Kidney (tissue), 14 donors: ENCODE results near the gene TNRC18. TPM values are rescaled to one million over a fixed set of nuclear protein-coding genes. Genes with fewer than 3 reads are reported as not detected.

Experiments
- DNase-seq, 5 donors: peaks; one replicate each; pipeline ENCODE4 v3.0.0-alpha.2; 2013 to 2020
- FAIRE-seq: peaks from 2 replicates; lab custom pipeline; 2012; peaks lifted over from hg19 to GRCh38; lab: Jason Lieb, UNC
- H3K27ac ChIP-seq, 2 donors: one replicate each; pipeline ENCODE4 v1.7.0; 2013; ENCODE audit warnings: low read depth in 2 of 2, low read length in 2 of 2, inconsistent platforms in 1 of 2
- H3K27me3 ChIP-seq: one replicate; pipeline ENCODE4 v1.7.1; 2013; ENCODE audit warnings: low read length, inconsistent platforms; ENCODE audit not compliant: control insufficient read depth, insufficient read depth
- H3K36me3 ChIP-seq, 3 donors: one replicate each; pipeline versions ENCODE4 v1.7.0 to v1.7.1; 2013; ENCODE audit warnings: low read length in 3 of 3, control low read depth in 1 of 3, inconsistent platforms in 1 of 3; ENCODE audit not compliant: insufficient read depth in 3 of 3, control insufficient read depth in 2 of 3
- H3K4me1 ChIP-seq, 3 donors: one replicate each; pipeline versions ENCODE4 v1.7.0 to v1.7.1; 2013; ENCODE audit warnings: low read length in 3 of 3, inconsistent platforms in 1 of 3, low read depth in 1 of 3; ENCODE audit not compliant: control insufficient read depth in 2 of 3, insufficient read depth in 2 of 3
- H3K4me3 ChIP-seq, 3 donors: one replicate each; pipeline versions ENCODE4 v1.7.0 to v1.8.1; 2013; ENCODE audit warnings: low read length in 3 of 3, control low read depth in 1 of 3, inconsistent platforms in 1 of 3
- H3K9ac ChIP-seq, 3 donors: one replicate each; pipeline versions ENCODE4 v1.7.0 to v1.7.1; 2013; ENCODE audit warnings: low read length in 3 of 3, control low read depth in 1 of 3, inconsistent platforms in 1 of 3
- H3K9me3 ChIP-seq, 3 donors: one replicate each; pipeline versions ENCODE4 v1.7.0 to v1.7.1; 2013; ENCODE audit warnings: low read length in 3 of 3, control low read depth in 1 of 3, inconsistent platforms in 1 of 3; ENCODE audit not compliant: control insufficient read depth in 2 of 3, insufficient read depth in 1 of 3
- CTCF ChIP-seq: IDR thresholded peaks from 3 replicates; pipeline ENCODE4 v1.5.1; 2012; ENCODE audit warnings: mild to moderate bottlenecking, moderate library complexity, borderline replicate concordance; ENCODE audit not compliant: insufficient read depth; ENCODE audit errors: extremely low read depth
- intact Hi-C: fragments of 100-400 bp; cut with DNase I; formaldehyde crosslinking; loops from one replicate; pipeline ENCODE4 v1.11.1; 2022
- polyA plus RNA-seq: library from polyadenylated mRNA; stranded (reverse); fragments of 350-450 nt; fragmentation: Illumina TruSeq; extraction: RNeasy Lipid Tissue Mini Kit (QIAGEN cat#74804); gene quantifications from one replicate; pipeline ENCODE4 v1.2.3, GENCODE V29; 2014; ENCODE audit warnings: low read depth, low replicate concordance; ENCODE audit not compliant: insufficient read depth
- total RNA-seq: library from RNA; stranded (reverse); fragmentation: NEBNext Ultra II Directional; extraction: Animal tissue kit (Norgen Biotek cat#: 25700); gene quantifications from one replicate; pipeline ENCODE4 v1.2.1, GENCODE V29; 2021
- donor health status: control.
- donor health status: control.
- donor health status: control.
- donor health status: control.
- donor health status: control.
- donor health status: DM: yes; HTN: yes; CAD: no.
- donor health status: Normal renal cell carcinoma (clear cell type).

The TNRC18 gene
- total and polyA plus RNA-seq, 2 donors from 2014 or later = 12.5 to 125 TPM

- DNase-seq = peak in 1 of 5 donors; percentile 71
- no peak for TF ChIP-seq CTCF
- Histone ChIP-seq H3K27ac (peak overlapping the region; percentile 90 to 97), H3K36me3 (no peaks in the 10 kb centered on the region), H3K9ac (peak overlapping the region; percentile 63 to 93 (median 82)), H3K4me1 (peaks cover 3 to 20% (median 17%) of the 10 kb centered on the region in 3 donors), H3K27me3 (no peaks in the 10 kb centered on the region), H3K9me3 (no peaks in the 10 kb centered on the region), H3K4me3 (peak overlapping the region; percentile 59 to 88 (median 80))
- intact Hi-C loops = no loop called here
- no peak for FAIRE-seq
Measured at GRCh38 chr7:5420881-5421713, 2.5 kb downstream of the TNRC18 start.

- intact Hi-C loops = no loop called here
- no peak for FAIRE-seq
- Histone ChIP-seq H3K9ac (peak overlapping the region in 2 of 3 donors; percentile 25 to 86), H3K4me1 (peaks cover 3 to 20% (median 17%) of the 10 kb centered on the region in 3 donors), H3K36me3 (no peaks in the 10 kb centered on the region), H3K27me3 (no peaks in the 10 kb centered on the region), H3K4me3 (peak overlapping the region; percentile 61 to 71 (median 71)), H3K27ac (peak overlapping the region; percentile 81 to 85), H3K9me3 (no peaks in the 10 kb centered on the region)
- DNase-seq = peak in 1 of 5 donors; percentile 84
- no peak for TF ChIP-seq CTCF
Measured at GRCh38 chr7:5420067-5420880, 3.4 kb downstream of the TNRC18 start.

GRCh38 chr7:5419539-5420066 lies 4.0 kb downstream of the TNRC18 start:
- Histone ChIP-seq H3K27me3 (no peaks in the 10 kb centered on the region), H3K9me3 (no peaks in the 10 kb centered on the region), H3K27ac (peak overlapping the region; percentile 59 to 85), H3K36me3 (no peaks in the 10 kb centered on the region), H3K9ac (peak overlapping the region in 2 of 3 donors; percentile 79 to 86), H3K4me3 (peak overlapping the region; percentile 61 to 71 (median 71)), H3K4me1 (peaks cover 3 to 20% (median 17%) of the 10 kb centered on the region in 3 donors)
- DNase-seq = peak; percentile 57 to 83 (median 74)
- intact Hi-C loops = no loop called here
- FAIRE-seq = no peak
- TF ChIP-seq CTCF = no peak
